RWPE2 (cell line): ENCODE data around the gene GINS1.

Experiments used
- ATAC-seq: fragments of 200-7000 bp; cut with Tn5 transposase; 3 replicates; pipeline ENCODE4 v1.9.1; 2021; ENCODE audit warnings: low read depth
- DNase-seq: peaks from one replicate; pipeline ENCODE4 v3.0.0-alpha.2; 2020; ENCODE audit warnings: low spot score
- H3K27ac ChIP-seq: fragments of 450-650 bp; 2 replicates; pipeline ENCODE4 v1.5.1; 2017; ENCODE audit warnings: mild to moderate bottlenecking; ENCODE audit not compliant: poor library complexity, severe bottlenecking
- H3K27me3 ChIP-seq: fragments of 250-450 bp; sonication (Bioruptor Pico); 2 replicates; pipeline ENCODE4 v1.5.1; 2021; ENCODE audit warnings: mild to moderate bottlenecking, moderate library complexity; ENCODE audit not compliant: insufficient read depth, poor library complexity, severe bottlenecking
- H3K36me3 ChIP-seq: fragments of 250-450 bp; sonication (Bioruptor Pico); 2 replicates; pipeline ENCODE4 v1.5.1; 2020; ENCODE audit warnings: low read depth, mild to moderate bottlenecking, moderate library complexity
- H3K4me1 ChIP-seq: fragments of 250-450 bp; sonication (Bioruptor Pico); 2 replicates; pipeline ENCODE4 v1.5.1; 2021; ENCODE audit warnings: mild to moderate bottlenecking, moderate library complexity; ENCODE audit not compliant: insufficient read depth, poor library complexity, severe bottlenecking
- H3K4me3 ChIP-seq: fragments of 250-450 bp; sonication (Bioruptor Pico); 2 replicates; pipeline ENCODE4 v1.5.1; 2021; ENCODE audit warnings: mild to moderate bottlenecking, moderate library complexity; ENCODE audit not compliant: severe bottlenecking
- H3K9me3 ChIP-seq: fragments of 250-450 bp; sonication (Bioruptor Pico); 2 replicates; pipeline ENCODE4 v1.5.1; 2021; ENCODE audit warnings: mild to moderate bottlenecking, moderate library complexity; ENCODE audit not compliant: severe bottlenecking
- CTCF ChIP-seq: fragments of 450-650 bp; IDR thresholded peaks from one replicate; pipeline ENCODE4 v1.5.1; 2017; ENCODE audit warnings: mild to moderate bottlenecking, moderate library complexity; ENCODE audit not compliant: poor library complexity, severe bottlenecking

The GINS1 gene

GRCh38 chr20:25378884-25379733, 28.4 kb upstream of the GINS1 start:
- ATAC-seq (no peak; the same call in 2 of the 3 replicates), DNase-seq (no peak)
- H3K27me3 ChIP-seq: no peaks in the 10 kb centered on the region
- no peak overlapping the region for H3K27ac ChIP-seq
- no peaks in the 10 kb centered on the region for H3K36me3 ChIP-seq
- no peak for TF ChIP-seq CTCF
- H3K4me1 ChIP-seq: no peaks in the 10 kb centered on the region
- H3K9me3 ChIP-seq: no peaks in the 10 kb centered on the region
- H3K4me3 ChIP-seq: no peak overlapping the region

- no peak for TF ChIP-seq CTCF
- H3K36me3 ChIP-seq: no peaks in the 10 kb centered on the region
- no peak overlapping the region for H3K27ac ChIP-seq
- ATAC-seq: no peak
- H3K4me1 ChIP-seq: no peaks in the 10 kb centered on the region
- H3K9me3 ChIP-seq: no peaks in the 10 kb centered on the region
- H3K27me3 ChIP-seq: no peaks in the 10 kb centered on the region
- DNase-seq: no peak
- no peak overlapping the region for H3K4me3 ChIP-seq
Measured at GRCh38 chr20:25380945-25381614, 26.4 kb upstream of the GINS1 start.

GRCh38 chr20:25382704-25383370, 24.6 kb upstream of the GINS1 start:
- no peak for DNase-seq
- H3K9me3 ChIP-seq: no peaks in the 10 kb centered on the region
- no peak overlapping the region for H3K4me3 ChIP-seq
- no peak overlapping the region for H3K27ac ChIP-seq
- TF ChIP-seq CTCF: no peak
- H3K36me3 ChIP-seq: no peaks in the 10 kb centered on the region
- 0 out of 3 replicates have a peak, but pooled peaks have one; percentile 27 for ATAC-seq
- no peaks in the 10 kb centered on the region for H3K27me3 ChIP-seq
- H3K4me1 ChIP-seq: no peaks in the 10 kb centered on the region

- DNase-seq (no peak), ATAC-seq (peak; percentile 6)
- peak overlapping the region; percentile 98 for H3K4me3 ChIP-seq
- TF ChIP-seq CTCF: no peak
- H3K27me3 ChIP-seq: no peaks in the 10 kb centered on the region
- H3K27ac ChIP-seq: peak overlapping the region; percentile 61
- H3K9me3 ChIP-seq: no peaks in the 10 kb centered on the region
- H3K36me3 ChIP-seq: peaks cover 4% of the 10 kb centered on the region
- peaks cover 7% of the 10 kb centered on the region for H3K4me1 ChIP-seq
Measured at GRCh38 chr20:25389401-25389857, 18.0 kb upstream of the GINS1 start.
